HEK293 (cell line): ENCODE results near the gene SOWAHA.

Experiments
- CTCF ChIA-PET: fragments of 350-600 bp; formaldehyde crosslinking; extraction: SDS; loops from one replicate; lab custom pipeline; 2021; ENCODE audit warnings: antibody characterized with exemption; lab: Yijun Ruan, JAX
- POLR2A ChIA-PET: fragments of 300-600 bp; formaldehyde crosslinking; extraction: SDS; loops from one replicate; lab custom pipeline; 2020; ENCODE audit warnings: antibody characterized with exemption, inconsistent platforms; lab: Yijun Ruan, JAX
- H3K27ac ChIP-seq: fragments of 200-500 bp; sonication (Bioruptor generic); 2 replicates; pipeline ENCODE4 v1.5.1; 2014; ENCODE audit warnings: low read depth, low read length, control low read depth, inconsistent platforms; ENCODE audit errors: extremely low read depth
- H3K36me3 ChIP-seq, 2 experiments: fragments of 200-500 bp in 1 of 2; sonication (Bioruptor generic) in 1 of 2; 1 replicate in 1 of 2; 2 replicates in 1 of 2; pipeline ENCODE4 v1.5.1; 2014 to 2017; ENCODE audit warnings: inconsistent platforms in 2 of 2, low read length in 2 of 2; ENCODE audit not compliant: control insufficient read depth in 2 of 2, insufficient read depth in 1 of 2
- H3K4me1 ChIP-seq: fragments of 200-500 bp; sonication (Bioruptor generic); 2 replicates; pipeline ENCODE4 v1.5.1; 2014; ENCODE audit warnings: mild to moderate bottlenecking, low read length, inconsistent platforms; ENCODE audit not compliant: control insufficient read depth, insufficient read depth
- H3K4me3 ChIP-seq: 2 replicates; pipeline ENCODE4 v1.5.1; 2011; ENCODE audit warnings: low read depth, mild to moderate bottlenecking, control low read depth, low read length, moderate library complexity
- H3K9me3 ChIP-seq: fragments of 200-500 bp; sonication (Bioruptor generic); 2 replicates; pipeline ENCODE4 v1.5.1; 2014; ENCODE audit warnings: low read depth, low read length, inconsistent platforms; ENCODE audit not compliant: control insufficient read depth, insufficient read depth
- HOXD13 ChIP-seq: sonication (generic); formaldehyde crosslinking; IDR thresholded peaks from 2 replicates; pipeline ENCODE4 v1.8.0; 2022; ENCODE audit warnings: missing genetic modification reagents, borderline replicate concordance
- PRDM1 ChIP-seq: fragments of 450-650 bp; formaldehyde crosslinking; IDR thresholded peaks from 2 replicates; pipeline ENCODE4; 2016; ENCODE audit warnings: missing biosample characterization, missing genetic modification characterization
- RBAK ChIP-seq: fragments of 450-650 bp; formaldehyde crosslinking; IDR thresholded peaks from 2 replicates; pipeline ENCODE4 v1.5.1; 2016; ENCODE audit warnings: missing biosample characterization, missing genetic modification characterization
- TCF7L2 ChIP-seq: IDR thresholded peaks from 2 replicates; pipeline ENCODE4 v1.6.1; 2011; ENCODE audit warnings: low read depth, mild to moderate bottlenecking, inconsistent platforms, low read length, moderate library complexity, borderline replicate concordance
- ZBTB7A ChIP-seq: fragments of 450-650 bp; formaldehyde crosslinking; IDR thresholded peaks from 2 replicates; pipeline ENCODE4 v1.5.1; 2016; ENCODE audit warnings: low read depth, missing biosample characterization, missing genetic modification characterization
- ZNF146 ChIP-seq: fragments of 450-650 bp; formaldehyde crosslinking; IDR thresholded peaks from 2 replicates; pipeline ENCODE4 v1.5.1; 2016; ENCODE audit warnings: missing biosample characterization, missing genetic modification characterization
- ZNF175 ChIP-seq: fragments of 450-650 bp; formaldehyde crosslinking; IDR thresholded peaks from 2 replicates; pipeline ENCODE4 v1.5.1; 2016; ENCODE audit warnings: missing biosample characterization, missing genetic modification characterization
- ZNF350 ChIP-seq: fragments of 450-650 bp; formaldehyde crosslinking; IDR thresholded peaks from 2 replicates; pipeline ENCODE4 v1.5.0; 2017; ENCODE audit warnings: missing biosample characterization, mild to moderate bottlenecking, missing genetic modification characterization
- ZNF394 ChIP-seq: fragments of 450-650 bp; formaldehyde crosslinking; IDR thresholded peaks from 2 replicates; pipeline ENCODE4 v1.5.1; 2016; ENCODE audit warnings: missing biosample characterization, missing genetic modification characterization, mild to moderate bottlenecking, moderate library complexity, borderline replicate concordance
- ZNF404 ChIP-seq: fragments of 450-650 bp; formaldehyde crosslinking; IDR thresholded peaks from 2 replicates; pipeline ENCODE4 v1.5.1; 2017; ENCODE audit warnings: missing biosample characterization, missing genetic modification characterization
- ZNF549 ChIP-seq: fragments of 450-650 bp; IDR thresholded peaks from 2 replicates; pipeline ENCODE4 v1.5.1; 2018; ENCODE audit warnings: missing biosample characterization, missing genetic modification characterization, mild to moderate bottlenecking, inconsistent platforms, moderate library complexity
- ZNF561 ChIP-seq: fragments of 450-650 bp; IDR thresholded peaks from 2 replicates; pipeline ENCODE4 v1.5.1; 2018; ENCODE audit warnings: missing biosample characterization, missing genetic modification characterization, borderline replicate concordance
- ZNF701 ChIP-seq: fragments of 450-650 bp; formaldehyde crosslinking; IDR thresholded peaks from 2 replicates; pipeline ENCODE4 v1.5.1; 2016; ENCODE audit warnings: missing biosample characterization, missing genetic modification characterization
- TF ChIP-seq, protein P1 (sequence below): fragments of 450-650 bp; formaldehyde crosslinking; IDR thresholded peaks from 2 replicates; pipeline ENCODE4 v1.5.1; 2016; ENCODE audit warnings: missing biosample characterization, missing genetic modification characterization
- TF ChIP-seq, protein P2 (sequence below): fragments of 450-650 bp; formaldehyde crosslinking; IDR thresholded peaks from 2 replicates; pipeline ENCODE4 v1.5.1; 2017; ENCODE audit warnings: missing biosample characterization, missing genetic modification characterization

The SOWAHA gene

DNA sequence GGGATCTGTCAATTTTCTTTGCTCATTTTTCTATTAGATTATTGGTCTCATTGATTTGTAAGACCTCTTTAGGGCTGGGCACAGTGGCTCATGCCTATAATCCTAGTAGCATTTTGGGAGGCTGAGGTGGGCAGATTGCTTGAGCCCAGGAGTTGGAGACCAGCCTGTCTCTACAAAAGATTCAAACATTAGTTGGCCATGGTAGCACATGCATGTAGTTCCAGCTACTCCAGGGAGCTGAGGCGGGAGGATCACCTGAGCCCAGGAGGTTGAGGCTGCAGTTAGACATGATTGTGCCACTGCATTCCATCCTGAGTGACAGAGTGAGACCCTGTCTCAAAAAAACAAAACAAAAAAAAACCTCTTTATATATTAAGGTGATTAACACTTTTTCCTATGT lies 23.8 kb downstream of the SOWAHA start:
- TF ChIP-seq ZNF394 (tag by site-specific recombination) = peak; percentile 55; the same call in 1 of the 2 replicates
- no peak for TF ChIP-seq ZNF350 (tag by site-specific recombination)
- no peak for TF ChIP-seq ZNF404
- H3K27ac ChIP-seq = no peak overlapping the region
- H3K4me3 ChIP-seq = no peak overlapping the region
- no peaks in the 10 kb centered on the region for H3K36me3 ChIP-seq
- no peaks in the 10 kb centered on the region for H3K4me1 ChIP-seq
- ChIA-PET CTCF (no interaction called here), POLR2A (interaction anchor here (0.6 kb wide), 1 partner anchor 545 kb away, joined by 3 read pairs; no protein-coding TSS in a partner anchor)
- H3K9me3 ChIP-seq = no peaks in the 10 kb centered on the region

DNA sequence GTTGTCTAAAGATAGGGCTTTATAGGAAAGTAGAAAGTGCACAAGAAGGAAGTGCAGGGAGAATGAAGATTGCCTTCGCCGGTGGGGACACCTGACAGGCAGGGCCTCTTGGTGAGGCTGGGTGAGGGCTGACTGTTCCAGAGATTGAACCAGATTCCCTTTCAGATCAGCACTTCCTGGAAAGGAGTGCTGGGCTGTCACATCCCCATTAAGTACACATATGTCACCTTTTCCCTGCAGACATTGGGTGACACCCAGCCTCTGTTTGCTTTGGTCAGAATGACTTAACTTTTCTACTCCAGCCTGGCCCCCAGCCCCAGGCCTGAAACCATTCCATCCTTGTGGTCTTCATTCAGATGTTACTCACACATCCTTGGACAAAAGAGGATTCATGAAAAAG lies 24.8 kb downstream of the SOWAHA start:
- ChIA-PET POLR2A (no interaction called here), CTCF (interaction anchor here (1.0 kb wide), 1 partner anchor 46 kb away, joined by 3 read pairs; no protein-coding TSS in a partner anchor)
- no peak overlapping the region for H3K27ac ChIP-seq
- no peaks in the 10 kb centered on the region for H3K36me3 ChIP-seq
- no peak overlapping the region for H3K4me3 ChIP-seq
- no peaks in the 10 kb centered on the region for H3K4me1 ChIP-seq
- no peaks in the 10 kb centered on the region for H3K9me3 ChIP-seq
- TF ChIP-seq ZNF175 (tag by site-specific recombination) = no peak
- TF ChIP-seq, protein P1, sequence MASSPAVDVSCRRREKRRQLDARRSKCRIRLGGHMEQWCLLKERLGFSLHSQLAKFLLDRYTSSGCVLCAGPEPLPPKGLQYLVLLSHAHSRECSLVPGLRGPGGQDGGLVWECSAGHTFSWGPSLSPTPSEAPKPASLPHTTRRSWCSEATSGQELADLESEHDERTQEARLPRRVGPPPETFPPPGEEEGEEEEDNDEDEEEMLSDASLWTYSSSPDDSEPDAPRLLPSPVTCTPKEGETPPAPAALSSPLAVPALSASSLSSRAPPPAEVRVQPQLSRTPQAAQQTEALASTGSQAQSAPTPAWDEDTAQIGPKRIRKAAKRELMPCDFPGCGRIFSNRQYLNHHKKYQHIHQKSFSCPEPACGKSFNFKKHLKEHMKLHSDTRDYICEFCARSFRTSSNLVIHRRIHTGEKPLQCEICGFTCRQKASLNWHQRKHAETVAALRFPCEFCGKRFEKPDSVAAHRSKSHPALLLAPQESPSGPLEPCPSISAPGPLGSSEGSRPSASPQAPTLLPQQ (tag by site-specific recombination) = 0 out of 2 replicates have a peak, but pooled peaks have one; percentile 21

DNA sequence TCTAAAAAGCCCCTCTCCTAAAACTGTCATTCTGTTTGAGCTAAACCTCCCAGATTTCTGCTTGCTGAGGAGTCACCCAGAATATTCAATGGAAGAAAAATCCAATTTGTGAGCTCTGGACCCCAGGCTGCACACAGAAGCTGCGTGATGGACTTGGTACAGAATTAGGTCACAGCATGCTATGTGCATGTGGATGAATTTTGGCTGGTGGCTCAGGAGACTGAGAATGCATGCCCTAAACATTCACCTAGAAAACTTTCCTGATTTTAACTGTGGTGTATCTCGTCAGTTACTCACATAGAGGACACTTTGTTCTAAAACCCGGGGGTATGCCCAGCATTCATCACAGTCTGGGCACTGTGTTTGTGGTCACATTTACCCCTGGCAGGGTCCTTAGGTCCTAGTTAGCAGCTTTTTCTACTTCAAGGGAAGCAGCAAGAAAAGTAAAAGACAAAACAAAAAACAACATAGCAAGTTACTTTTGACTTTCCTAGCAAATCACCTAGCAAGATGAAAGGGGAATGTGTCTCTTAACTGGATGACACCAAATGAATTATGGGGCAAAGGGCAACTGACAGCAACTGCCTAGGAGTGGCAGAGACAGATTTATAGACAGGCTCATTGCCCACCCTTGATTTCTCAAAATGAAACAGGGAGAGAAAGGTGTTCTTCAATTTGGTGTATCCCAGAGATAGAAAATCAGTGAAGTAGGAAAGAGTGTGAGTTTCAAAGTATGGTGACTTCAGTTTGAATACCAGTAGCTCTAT lies 25.6 kb downstream of the SOWAHA start:
- TF ChIP-seq PRDM1 = 0 out of 2 replicates have a peak, but pooled peaks have one; percentile 7
- TF ChIP-seq, protein P2, sequence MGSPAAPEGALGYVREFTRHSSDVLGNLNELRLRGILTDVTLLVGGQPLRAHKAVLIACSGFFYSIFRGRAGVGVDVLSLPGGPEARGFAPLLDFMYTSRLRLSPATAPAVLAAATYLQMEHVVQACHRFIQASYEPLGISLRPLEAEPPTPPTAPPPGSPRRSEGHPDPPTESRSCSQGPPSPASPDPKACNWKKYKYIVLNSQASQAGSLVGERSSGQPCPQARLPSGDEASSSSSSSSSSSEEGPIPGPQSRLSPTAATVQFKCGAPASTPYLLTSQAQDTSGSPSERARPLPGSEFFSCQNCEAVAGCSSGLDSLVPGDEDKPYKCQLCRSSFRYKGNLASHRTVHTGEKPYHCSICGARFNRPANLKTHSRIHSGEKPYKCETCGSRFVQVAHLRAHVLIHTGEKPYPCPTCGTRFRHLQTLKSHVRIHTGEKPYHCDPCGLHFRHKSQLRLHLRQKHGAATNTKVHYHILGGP (tag by site-specific recombination) = no peak
- ChIA-PET CTCF (interaction anchor here (0.6 to 1.0 kb wide), 3 partner anchors 9 to 45 kb away, joined by 3 read pairs; no protein-coding TSS in a partner anchor), POLR2A (interaction anchor here (0.8 kb wide), 1 partner anchor 16 kb away, joined by 3 read pairs; no protein-coding TSS in a partner anchor)
- Histone ChIP-seq H3K36me3 (no peaks in the 10 kb centered on the region), H3K27ac (no peak overlapping the region), H3K4me3 (no peak overlapping the region), H3K9me3 (no peaks in the 10 kb centered on the region), H3K4me1 (no peaks in the 10 kb centered on the region)

DNA sequence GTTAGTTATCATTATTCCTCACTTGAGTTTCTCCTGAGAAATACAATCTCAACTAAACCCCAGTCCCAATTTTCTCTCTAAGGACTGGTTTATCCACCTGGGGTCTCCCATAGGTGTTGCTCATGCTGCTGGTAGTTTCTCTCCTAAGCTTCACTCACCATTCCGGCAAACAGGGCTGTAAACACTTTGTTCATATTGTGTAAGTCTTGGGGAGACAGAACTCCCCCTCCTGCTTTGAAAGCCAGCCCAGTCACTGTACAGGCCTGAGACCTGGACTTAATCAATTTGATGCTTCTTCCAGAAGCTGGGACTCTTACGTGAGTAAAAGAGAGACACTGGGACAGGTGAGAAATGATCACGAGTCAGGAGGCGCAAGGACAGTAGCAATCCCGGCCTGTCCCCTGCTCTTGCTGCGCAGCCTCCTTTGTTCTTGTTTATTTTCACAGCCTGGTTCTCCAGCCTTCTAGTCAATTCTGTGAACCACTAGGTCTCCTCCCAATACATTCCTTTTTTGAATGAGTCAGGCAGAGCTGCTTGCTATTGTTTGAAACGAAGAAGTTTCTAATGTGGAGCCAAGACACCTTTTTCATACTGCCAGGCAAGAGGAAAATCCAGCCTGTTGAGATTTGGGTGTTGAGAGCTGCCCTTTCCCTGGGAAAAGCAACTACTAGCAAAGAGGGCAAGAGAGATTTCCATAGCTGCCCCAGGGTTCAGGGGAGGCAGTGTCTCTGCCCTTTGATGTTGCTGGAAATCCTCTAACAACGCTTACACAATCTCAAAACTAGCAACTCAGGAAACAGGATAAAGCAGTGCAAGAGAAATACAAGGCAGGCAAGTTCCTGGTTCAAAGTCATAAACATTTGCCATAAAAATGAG lies 26.6 kb downstream of the SOWAHA start:
- Histone ChIP-seq H3K4me1 (no peaks in the 10 kb centered on the region), H3K9me3 (no peaks in the 10 kb centered on the region), H3K27ac (no peak overlapping the region), H3K4me3 (no peak overlapping the region), H3K36me3 (no peaks in the 10 kb centered on the region)
- CTCF ChIA-PET = interaction anchor here (0.6 to 1.0 kb wide), 3 partner anchors 10 to 25 kb away, joined by 3 to 4 read pairs (median 3); no protein-coding TSS in a partner anchor
- TF ChIP-seq ZNF561 (tag by site-specific recombination) (no peak), RBAK (tag by site-specific recombination) (no peak), ZNF701 (tag by site-specific recombination) (no peak), ZNF146 (no peak), ZNF549 (tag by site-specific recombination) (no peak), ZBTB7A (tag by site-specific recombination) (no peak), HOXD13 (CRISPR knock-in tag) (no peak), TCF7L2 (no peak)
- TF ChIP-seq, protein P1 (tag by site-specific recombination) = no peak
- POLR2A ChIA-PET = interaction anchor here (0.8 kb wide), 1 partner anchor 15 kb away, joined by 3 read pairs; no protein-coding TSS in a partner anchor
